HL-60 (cell line): ENCODE results near the gene SPP1.

Source experiments
- DNase-seq, 2 experiments: peaks; one replicate each; pipeline ENCODE4 v3.0.0-alpha.2; 2010 to 2020; ENCODE audit warnings: low read depth in 1 of 2, low spot score in 1 of 2
- H3K27ac ChIP-seq: fragments of 250-450 bp; sonication (Bioruptor Pico); replicated peaks from 2 replicates; pipeline ENCODE4 v1.5.1; 2020; ENCODE audit warnings: mild to moderate bottlenecking, moderate library complexity
- H3K27me3 ChIP-seq: fragments of 250-450 bp; sonication (Bioruptor Pico); 2 replicates; pipeline ENCODE4 v1.5.1; 2021; ENCODE audit warnings: mild to moderate bottlenecking, moderate library complexity; ENCODE audit not compliant: insufficient read depth, poor library complexity, severe bottlenecking
- H3K4me3 ChIP-seq: replicated peaks from 2 replicates; pipeline ENCODE4 v1.5.1; 2011; ENCODE audit warnings: mild to moderate bottlenecking, control low read depth, low read length; ENCODE audit not compliant: insufficient read depth
- GABPA ChIP-seq: IDR thresholded peaks from 2 replicates; pipeline ENCODE4 v1.6.1; 2012; ENCODE audit warnings: low read depth
- POLR2AphosphoS5 ChIP-seq: IDR thresholded peaks from 2 replicates; pipeline ENCODE4 v1.6.1; 2012; ENCODE audit warnings: low read depth
- REST ChIP-seq: IDR thresholded peaks from 2 replicates; pipeline ENCODE4 v1.6.1; 2012; ENCODE audit warnings: low read depth; ENCODE audit not compliant: insufficient replicate concordance
- SPI1 ChIP-seq: IDR thresholded peaks from 2 replicates; pipeline ENCODE4 v1.6.1; 2012; ENCODE audit warnings: low read depth, mild to moderate bottlenecking, borderline replicate concordance
- TF ChIP-seq, protein P1 (sequence below): IDR thresholded peaks from one replicate; pipeline ENCODE4 v1.5.1; 2011; ENCODE audit warnings: low read length, control low read depth, inconsistent platforms; ENCODE audit not compliant: insufficient read depth

The SPP1 gene

GRCh38 chr4:88012647-88013046 is 37.1 kb downstream of the SPP1 start:
- TF ChIP-seq, protein P1, sequence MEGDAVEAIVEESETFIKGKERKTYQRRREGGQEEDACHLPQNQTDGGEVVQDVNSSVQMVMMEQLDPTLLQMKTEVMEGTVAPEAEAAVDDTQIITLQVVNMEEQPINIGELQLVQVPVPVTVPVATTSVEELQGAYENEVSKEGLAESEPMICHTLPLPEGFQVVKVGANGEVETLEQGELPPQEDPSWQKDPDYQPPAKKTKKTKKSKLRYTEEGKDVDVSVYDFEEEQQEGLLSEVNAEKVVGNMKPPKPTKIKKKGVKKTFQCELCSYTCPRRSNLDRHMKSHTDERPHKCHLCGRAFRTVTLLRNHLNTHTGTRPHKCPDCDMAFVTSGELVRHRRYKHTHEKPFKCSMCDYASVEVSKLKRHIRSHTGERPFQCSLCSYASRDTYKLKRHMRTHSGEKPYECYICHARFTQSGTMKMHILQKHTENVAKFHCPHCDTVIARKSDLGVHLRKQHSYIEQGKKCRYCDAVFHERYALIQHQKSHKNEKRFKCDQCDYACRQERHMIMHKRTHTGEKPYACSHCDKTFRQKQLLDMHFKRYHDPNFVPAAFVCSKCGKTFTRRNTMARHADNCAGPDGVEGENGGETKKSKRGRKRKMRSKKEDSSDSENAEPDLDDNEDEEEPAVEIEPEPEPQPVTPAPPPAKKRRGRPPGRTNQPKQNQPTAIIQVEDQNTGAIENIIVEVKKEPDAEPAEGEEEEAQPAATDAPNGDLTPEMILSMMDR, result no peak
- TF ChIP-seq SPI1, result peak; percentile 73
- TF ChIP-seq REST, result no peak
- Histone ChIP-seq H3K27me3 (no peaks in the 10 kb centered on the region), H3K27ac (peak overlapping the region; percentile 24), H3K4me3 (no peak overlapping the region)
- peak; percentile 60 to 75 for DNase-seq

GRCh38 chr4:88014386-88014905 is 38.9 kb downstream of the SPP1 start:
- H3K4me3 ChIP-seq, result no peak overlapping the region
- peak overlapping the region; percentile 26 for H3K27ac ChIP-seq
- DNase-seq, result no peak
- H3K27me3 ChIP-seq, result no peaks in the 10 kb centered on the region
- no peak for TF ChIP-seq REST
- TF ChIP-seq SPI1, result peak; percentile 55
- TF ChIP-seq GABPA, result no peak
- TF ChIP-seq, protein P1, result no peak

- Histone ChIP-seq H3K27ac (no peak overlapping the region), H3K4me3 (no peak overlapping the region), H3K27me3 (no peaks in the 10 kb centered on the region)
- TF ChIP-seq REST (no peak), GABPA (no peak), POLR2AphosphoS5 (no peak), SPI1 (no peak)
- TF ChIP-seq, protein P1, result no peak
- no peak for DNase-seq
Measured at GRCh38 chr4:88015659-88016295, 40.3 kb downstream of the SPP1 start.
